ENCODE results near the gene FBXO10. TPM values are rescaled to one million over a fixed set of nuclear protein-coding genes. Genes with fewer than 3 reads are reported as not detected.

FBXO10 gene
- total RNA-seq, 4 donors from 2014 or later: 2.8 to 12.9 (median 9.4) TPM; not detected in 1

DNA sequence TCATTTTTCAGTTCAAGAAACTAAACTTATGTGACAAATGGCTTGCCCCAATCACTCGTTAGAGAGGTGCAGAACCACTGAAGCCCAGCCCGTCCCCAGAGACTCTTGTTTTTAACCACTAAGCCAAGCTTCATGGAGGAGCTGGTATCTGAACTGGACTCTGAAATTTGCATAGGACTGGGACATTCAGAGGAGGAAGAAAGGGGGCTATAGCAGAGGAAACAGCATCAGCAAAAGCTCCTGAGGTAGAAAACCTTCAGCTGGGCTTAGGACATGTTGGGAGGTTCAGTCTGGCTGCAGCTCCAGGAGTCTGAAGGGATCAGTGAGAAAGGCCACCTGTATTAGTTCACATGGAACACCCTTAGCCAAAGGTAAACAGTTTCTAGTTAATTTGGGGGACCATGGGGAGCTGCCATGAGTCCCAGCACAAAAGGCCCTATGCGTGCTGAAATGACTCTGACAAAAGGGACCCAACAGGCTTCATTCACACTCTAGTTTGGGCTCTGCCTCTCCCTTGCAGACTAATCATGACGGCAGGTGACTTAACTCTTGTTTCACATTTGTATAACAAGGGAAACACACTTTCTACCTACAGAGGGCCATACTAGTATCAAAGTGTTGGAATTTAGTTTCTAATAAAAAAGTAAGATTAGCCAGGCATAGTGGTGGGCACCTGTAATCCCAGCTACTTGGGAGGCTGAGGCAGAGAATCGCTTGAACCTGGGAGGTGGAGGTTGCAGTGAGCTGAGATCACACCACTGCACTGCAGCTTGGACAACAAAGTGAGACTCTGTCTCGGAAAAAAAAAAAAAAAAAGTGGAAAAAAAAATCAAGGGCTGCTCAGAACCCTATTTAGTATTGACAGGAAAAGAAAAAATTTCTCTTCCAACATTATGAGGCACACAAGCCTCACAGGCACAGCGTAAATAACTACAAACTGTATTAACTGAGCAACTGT lies 10.2 kb downstream of the FBXO10 start:
- intact Hi-C loops (cut with DNase I; ENCODE audit: low total_unique reads): no loop called here
- no peaks in the 10 kb centered on the region for H3K36me3 ChIP-seq
- no peak overlapping the region for H3K4me3 ChIP-seq
- DNase-seq: no peak
- H3K4me1 ChIP-seq: no peaks in the 10 kb centered on the region
- H3K27me3 ChIP-seq: no peaks in the 10 kb centered on the region
- no peaks in the 10 kb centered on the region for H3K9me3 ChIP-seq
- TF ChIP-seq POLR2A (IDR thresholded peaks at IDR 0.05): no peak
- TF ChIP-seq, protein P1, sequence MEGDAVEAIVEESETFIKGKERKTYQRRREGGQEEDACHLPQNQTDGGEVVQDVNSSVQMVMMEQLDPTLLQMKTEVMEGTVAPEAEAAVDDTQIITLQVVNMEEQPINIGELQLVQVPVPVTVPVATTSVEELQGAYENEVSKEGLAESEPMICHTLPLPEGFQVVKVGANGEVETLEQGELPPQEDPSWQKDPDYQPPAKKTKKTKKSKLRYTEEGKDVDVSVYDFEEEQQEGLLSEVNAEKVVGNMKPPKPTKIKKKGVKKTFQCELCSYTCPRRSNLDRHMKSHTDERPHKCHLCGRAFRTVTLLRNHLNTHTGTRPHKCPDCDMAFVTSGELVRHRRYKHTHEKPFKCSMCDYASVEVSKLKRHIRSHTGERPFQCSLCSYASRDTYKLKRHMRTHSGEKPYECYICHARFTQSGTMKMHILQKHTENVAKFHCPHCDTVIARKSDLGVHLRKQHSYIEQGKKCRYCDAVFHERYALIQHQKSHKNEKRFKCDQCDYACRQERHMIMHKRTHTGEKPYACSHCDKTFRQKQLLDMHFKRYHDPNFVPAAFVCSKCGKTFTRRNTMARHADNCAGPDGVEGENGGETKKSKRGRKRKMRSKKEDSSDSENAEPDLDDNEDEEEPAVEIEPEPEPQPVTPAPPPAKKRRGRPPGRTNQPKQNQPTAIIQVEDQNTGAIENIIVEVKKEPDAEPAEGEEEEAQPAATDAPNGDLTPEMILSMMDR (IDR thresholded peaks at IDR 0.05): no peak
- no peak overlapping the region for H3K27ac ChIP-seq

DNA sequence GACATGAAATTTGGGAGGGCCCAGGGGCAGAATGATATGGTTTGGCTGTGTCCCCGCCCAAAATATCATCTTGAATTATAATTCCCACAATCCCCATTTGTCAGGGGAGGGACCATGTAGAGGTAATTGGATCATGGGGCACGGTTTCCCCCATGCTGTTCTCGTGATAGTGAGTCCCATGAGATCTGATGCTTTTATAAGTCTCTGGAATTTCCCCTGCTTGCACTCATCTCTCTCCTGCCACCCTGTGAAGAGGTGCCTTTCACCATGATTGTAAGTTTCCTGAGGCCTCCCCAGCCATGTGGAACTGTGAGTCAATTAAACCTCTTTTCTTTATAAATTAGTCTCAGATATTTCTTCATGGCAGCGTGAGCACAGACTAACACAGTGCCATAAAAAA lies 11.3 kb downstream of the FBXO10 start:
- no peak for DNase-seq
- Histone ChIP-seq H3K36me3 (no peaks in the 10 kb centered on the region), H3K4me3 (no peak overlapping the region), H3K27ac (no peak overlapping the region), H3K9me3 (no peaks in the 10 kb centered on the region), H3K27me3 (no peaks in the 10 kb centered on the region), H3K4me1 (no peaks in the 10 kb centered on the region)
- intact Hi-C loops (cut with DNase I; ENCODE audit: low total_unique reads): no loop called here
- TF ChIP-seq, protein P1 (IDR thresholded peaks at IDR 0.05): no peak
- TF ChIP-seq POLR2A (IDR thresholded peaks at IDR 0.05): no peak

DNA sequence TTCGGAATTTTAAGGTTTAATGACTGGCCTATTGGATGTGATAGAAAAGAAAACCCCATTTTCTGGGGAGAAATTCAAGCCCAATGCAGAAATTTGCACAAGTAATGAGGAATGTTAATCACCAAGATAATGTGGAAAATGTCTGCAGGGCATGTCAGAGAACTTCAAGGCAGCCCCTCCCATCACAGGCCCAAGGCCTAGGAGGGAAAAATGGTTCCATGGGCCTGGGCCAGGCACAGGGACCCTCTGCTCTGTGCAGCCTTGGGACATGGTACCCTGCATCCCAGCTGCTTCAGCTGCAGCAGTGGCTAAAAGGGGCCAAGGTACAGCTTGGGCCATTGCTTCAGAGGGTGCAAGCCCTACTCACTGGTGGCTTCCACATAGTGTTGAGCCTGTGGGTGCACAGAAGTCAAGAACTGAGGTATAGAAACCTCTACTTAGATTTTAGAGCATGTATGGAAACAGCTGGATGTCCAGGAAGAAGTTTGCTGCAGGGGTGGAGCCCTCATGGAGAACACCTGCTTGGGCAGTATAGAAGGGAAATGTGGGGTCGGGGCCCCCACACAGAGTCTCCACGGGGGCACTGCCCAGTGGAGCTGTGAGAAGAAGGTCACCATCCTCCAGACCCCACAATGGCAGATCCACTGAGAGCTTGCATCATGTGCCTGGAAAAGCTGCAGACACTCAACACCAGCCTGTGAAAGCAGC lies 12.2 kb downstream of the FBXO10 start:
- H3K27me3 ChIP-seq: no peaks in the 10 kb centered on the region
- no peak overlapping the region for H3K27ac ChIP-seq
- intact Hi-C loops (cut with DNase I; ENCODE audit: low total_unique reads): no loop called here
- DNase-seq: no peak
- H3K4me3 ChIP-seq: no peak overlapping the region
- no peaks in the 10 kb centered on the region for H3K36me3 ChIP-seq
- no peaks in the 10 kb centered on the region for H3K9me3 ChIP-seq
- no peaks in the 10 kb centered on the region for H3K4me1 ChIP-seq
- no peak for TF ChIP-seq POLR2A (IDR thresholded peaks at IDR 0.05)
- TF ChIP-seq, protein P1 (IDR thresholded peaks at IDR 0.05): no peak

DNA sequence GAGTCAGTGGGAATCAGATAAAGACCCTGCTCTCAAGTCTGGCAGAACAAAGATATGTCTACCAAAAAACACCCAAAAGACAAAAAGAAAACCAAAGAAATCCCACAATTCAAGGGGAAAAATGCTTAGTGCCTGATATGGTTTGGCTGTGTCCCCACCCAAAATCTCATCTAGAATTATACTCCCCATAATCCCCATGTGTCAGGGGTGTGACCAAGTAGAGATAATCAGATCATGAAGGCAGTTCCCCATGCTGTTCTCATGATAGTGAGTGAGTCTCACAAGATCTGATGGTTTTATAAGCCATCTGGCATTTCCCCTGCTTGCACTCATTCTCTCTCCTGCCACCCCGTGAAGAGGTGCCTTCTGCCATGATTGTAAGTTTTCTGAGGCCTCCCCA lies 13.4 kb downstream of the FBXO10 start:
- TF ChIP-seq POLR2A (IDR thresholded peaks at IDR 0.05): no peak
- TF ChIP-seq, protein P1 (IDR thresholded peaks at IDR 0.05): no peak
- Histone ChIP-seq H3K9me3 (no peaks in the 10 kb centered on the region), H3K36me3 (no peaks in the 10 kb centered on the region), H3K27me3 (no peaks in the 10 kb centered on the region), H3K27ac (no peak overlapping the region), H3K4me1 (no peaks in the 10 kb centered on the region), H3K4me3 (no peak overlapping the region)
- DNase-seq: no peak
- intact Hi-C loops (cut with DNase I; ENCODE audit: low total_unique reads): no loop called here

DNA sequence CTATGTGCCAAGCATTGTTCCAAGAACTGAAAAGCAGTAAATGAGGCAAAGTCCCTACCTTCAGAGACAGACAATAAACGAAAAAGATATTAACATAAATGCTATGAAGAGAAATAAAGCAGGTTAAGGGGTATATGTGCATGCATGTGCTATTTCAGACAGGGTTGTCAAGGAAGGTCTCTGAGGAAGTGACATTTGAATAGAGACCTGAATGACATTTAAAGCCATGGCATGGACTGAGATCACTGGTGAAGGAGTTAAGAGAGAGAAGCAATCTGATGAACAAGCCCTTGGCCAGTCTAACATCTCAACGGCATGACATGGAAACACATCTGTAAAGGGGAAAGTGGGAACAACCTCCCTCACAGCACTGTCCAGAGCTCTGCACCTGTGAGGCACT lies 14.5 kb downstream of the FBXO10 start:
- Histone ChIP-seq H3K4me1 (no peaks in the 10 kb centered on the region), H3K36me3 (no peaks in the 10 kb centered on the region), H3K9me3 (no peaks in the 10 kb centered on the region), H3K27me3 (no peaks in the 10 kb centered on the region), H3K4me3 (no peak overlapping the region), H3K27ac (no peak overlapping the region)
- intact Hi-C loops (cut with DNase I; ENCODE audit: low total_unique reads): no loop called here
- DNase-seq: no peak
- TF ChIP-seq, protein P1 (IDR thresholded peaks at IDR 0.05): no peak
- no peak for TF ChIP-seq POLR2A (IDR thresholded peaks at IDR 0.05)
